Activated CD4-positive, alpha-beta T cell treated with anti-CD3 and anti-CD28 coated beads, Interleukin-10, Interleukin-2, amounts not matched to agents 100 ng/mL and 50 ng/mL, durations not matched to agents 16 hours and 8 hours (primary cell): ENCODE results near the gene NHERF1.

Experiments used
- DNase-seq: peaks from one replicate; pipeline ENCODE4 v3.0.0-alpha.2; 2020

The NHERF1 gene

GRCh38 chr17:74790161-74791058 lies 42.0 kb downstream of the NHERF1 start:
- DNase-seq = no peak

- DNase-seq = no peak
These were observed 44.2 kb downstream of the NHERF1 start for GRCh38 chr17:74792586-74793105.

- no peak for DNase-seq
These were observed 47.0 kb downstream of the NHERF1 start for GRCh38 chr17:74795327-74796020.

- DNase-seq = no peak
These were observed 47.8 kb downstream of the NHERF1 start for GRCh38 chr17:74796211-74796610.

GRCh38 chr17:74796866-74797265 lies 48.4 kb downstream of the NHERF1 start:
- DNase-seq = no peak

- DNase-seq = no peak
These were observed 49.4 kb downstream of the NHERF1 start for GRCh38 chr17:74797824-74798223.

GRCh38 chr17:74798239-74798707 lies 49.8 kb downstream of the NHERF1 start:
- no peak for DNase-seq

GRCh38 chr17:74799097-74799496 lies 50.7 kb downstream of the NHERF1 start:
- no peak for DNase-seq

- no peak for DNase-seq
These were observed 52.1 kb downstream of the NHERF1 start for GRCh38 chr17:74800531-74800930.

GRCh38 chr17:74801896-74802295 lies 53.5 kb downstream of the NHERF1 start:
- no peak for DNase-seq

- DNase-seq = no peak
These were observed 55.0 kb downstream of the NHERF1 start for GRCh38 chr17:74803388-74803930.

- no peak for DNase-seq
These were observed 55.5 kb downstream of the NHERF1 start for GRCh38 chr17:74803971-74804370.

- no peak for DNase-seq
These were observed 56.3 kb downstream of the NHERF1 start for GRCh38 chr17:74804683-74805082.

GRCh38 chr17:74805591-74805991 lies 57.2 kb downstream of the NHERF1 start:
- DNase-seq = no peak

- DNase-seq = no peak
These were observed 57.9 kb downstream of the NHERF1 start for GRCh38 chr17:74806334-74806733.

GRCh38 chr17:74807441-74807840 lies 59.0 kb downstream of the NHERF1 start:
- no peak for DNase-seq

GRCh38 chr17:74807925-74808324 lies 59.5 kb downstream of the NHERF1 start:
- DNase-seq = no peak

- no peak for DNase-seq
These were observed 60.4 kb downstream of the NHERF1 start for GRCh38 chr17:74808714-74809430.

GRCh38 chr17:74810699-74811485 lies 62.5 kb downstream of the NHERF1 start:
- no peak for DNase-seq

- no peak for DNase-seq
These were observed 63.9 kb downstream of the NHERF1 start for GRCh38 chr17:74812109-74813009.

GRCh38 chr17:74814453-74814852 lies 66.0 kb downstream of the NHERF1 start:
- no peak for DNase-seq
